Activated CD4-positive, alpha-beta T cell treated with anti-CD3 and anti-CD28 coated beads, Interleukin-2, amount 10 ng/mL, durations not matched to agents 24 days and 14 days (primary cell): ENCODE results near the gene C1R. TPM values are rescaled to one million over a fixed set of nuclear protein-coding genes. Genes with fewer than 3 reads are reported as not detected.
A peak's percentile ranks its signal among the peaks of the same experiment; 100 is the strongest.

Experiments used
- DNase-seq: peaks from one replicate; pipeline ENCODE4 v3.0.0; 2022
- H3K27ac Mint-ChIP-seq: one replicate; pipeline ENCODE4 v1.8.0; 2022; ENCODE audit warnings: mild to moderate bottlenecking, mixed read lengths
- H3K27me3 Mint-ChIP-seq: one replicate; pipeline ENCODE4 v1.8.0; 2022; ENCODE audit warnings: mixed read lengths
- H3K36me3 Mint-ChIP-seq: one replicate; pipeline ENCODE4 v1.8.0; 2022; ENCODE audit warnings: low read depth, mild to moderate bottlenecking, mixed read lengths
- H3K4me1 Mint-ChIP-seq: one replicate; pipeline ENCODE4 v1.8.0; 2021; ENCODE audit warnings: mixed read lengths
- H3K4me3 Mint-ChIP-seq: one replicate; pipeline ENCODE4 v1.8.0; 2022; ENCODE audit warnings: mild to moderate bottlenecking, moderate library complexity, mixed read lengths
- H3K9me3 Mint-ChIP-seq: one replicate; pipeline ENCODE4 v1.8.0; 2021; ENCODE audit warnings: mixed read lengths
- intact Hi-C: fragments of 100-400 bp; cut with micrococcal nuclease; formaldehyde crosslinking; loops from one replicate; pipeline ENCODE4 v1.15.1; 2023
- total RNA-seq: library from RNA; stranded (reverse); gene quantifications from 2 replicates; pipeline ENCODE4 v1.2.3, GENCODE V29; 2022

C1R gene
- 1.4 and 2.5 TPM in 2 replicates for total RNA-seq

- DNase-seq: peak; percentile 90
- Mint-ChIP-seq H3K4me3 (peak within 1 kb of the TSS; percentile 83), H3K27me3 (no peaks in the 10 kb centered on the region), H3K27ac (peak within 1 kb of the TSS; percentile 66), H3K36me3 (no peaks in the 10 kb centered on the region), H3K9me3 (no peaks in the 10 kb centered on the region), H3K4me1 (peaks cover 10% of the 10 kb centered on the region)
- intact Hi-C loops: loop anchor here (1.0 to 10.0 kb wide), 3 partner anchors 48 to 148 kb away; partner anchors contain the start of gene C12orf57
These were observed at the start of gene C1R for GRCh38 chr12:7092229-7092985. C1R (minus strand) TSS chr12:7092445; CDS start chr12:7092388, 57 bp downstream.

GRCh38 chr12:7141351-7142005 lies 49.2 kb upstream of the C1R start:
- no peaks in the 10 kb centered on the region for H3K9me3 Mint-ChIP-seq
- peaks cover 59% of the 10 kb centered on the region for H3K36me3 Mint-ChIP-seq
- no peaks in the 10 kb centered on the region for H3K27me3 Mint-ChIP-seq
- intact Hi-C loops: loop anchor here (1.0 to 5.0 kb wide), 2 partner anchors 47 to 496 kb away; no protein-coding TSS in a partner anchor
- no peak overlapping the region for H3K27ac Mint-ChIP-seq
- peaks cover 7% of the 10 kb centered on the region for H3K4me1 Mint-ChIP-seq
- no peak for DNase-seq
- H3K4me3 Mint-ChIP-seq: no peak overlapping the region

- Mint-ChIP-seq H3K9me3 (no peaks in the 10 kb centered on the region), H3K36me3 (peaks cover 65% of the 10 kb centered on the region), H3K27ac (no peak overlapping the region)
These were observed 47.0 kb upstream of the C1R start for GRCh38 chr12:7139200-7139599.

GRCh38 chr12:7137908-7138307 lies 45.7 kb upstream of the C1R start:
- H3K4me1 Mint-ChIP-seq: peaks cover 15% of the 10 kb centered on the region
- no peaks in the 10 kb centered on the region for H3K9me3 Mint-ChIP-seq
- no peaks in the 10 kb centered on the region for H3K27me3 Mint-ChIP-seq
- H3K4me3 Mint-ChIP-seq: no peak overlapping the region
- H3K27ac Mint-ChIP-seq: no peak overlapping the region
- intact Hi-C loops: no loop called here
- no peak for DNase-seq
- peaks cover 72% of the 10 kb centered on the region for H3K36me3 Mint-ChIP-seq

More at GRCh38 chr12:7139200-7139599, 47.0 kb upstream of the C1R start:
- DNase-seq: no peak
- intact Hi-C loops: no loop called here
- H3K4me1 Mint-ChIP-seq: peaks cover 7% of the 10 kb centered on the region
- H3K4me3 Mint-ChIP-seq: no peak overlapping the region
- no peaks in the 10 kb centered on the region for H3K27me3 Mint-ChIP-seq

GRCh38 chr12:7136676-7137075 lies 44.4 kb upstream of the C1R start:
- no peak for DNase-seq
- Mint-ChIP-seq H3K4me1 (peaks cover 25% of the 10 kb centered on the region), H3K36me3 (peaks cover 69% of the 10 kb centered on the region), H3K9me3 (no peaks in the 10 kb centered on the region), H3K27me3 (no peaks in the 10 kb centered on the region), H3K4me3 (no peak overlapping the region), H3K27ac (no peak overlapping the region)
- intact Hi-C loops: no loop called here

- peaks cover 66% of the 10 kb centered on the region for H3K36me3 Mint-ChIP-seq
- H3K27ac Mint-ChIP-seq: no peak overlapping the region
- intact Hi-C loops: no loop called here
- DNase-seq: no peak
- peaks cover 29% of the 10 kb centered on the region for H3K4me1 Mint-ChIP-seq
- H3K9me3 Mint-ChIP-seq: no peaks in the 10 kb centered on the region
- no peak overlapping the region for H3K4me3 Mint-ChIP-seq
- H3K27me3 Mint-ChIP-seq: no peaks in the 10 kb centered on the region
These were observed 43.8 kb upstream of the C1R start for GRCh38 chr12:7136071-7136470.

GRCh38 chr12:7134396-7135166 lies 42.3 kb upstream of the C1R start:
- peaks cover 60% of the 10 kb centered on the region for H3K36me3 Mint-ChIP-seq
- no peak for DNase-seq
- intact Hi-C loops: no loop called here
- peaks cover 35% of the 10 kb centered on the region for H3K4me1 Mint-ChIP-seq
- H3K9me3 Mint-ChIP-seq: no peaks in the 10 kb centered on the region
- no peak overlapping the region for H3K27ac Mint-ChIP-seq
- no peak overlapping the region for H3K4me3 Mint-ChIP-seq
- no peaks in the 10 kb centered on the region for H3K27me3 Mint-ChIP-seq

GRCh38 chr12:7131502-7131866 lies 39.2 kb upstream of the C1R start:
- intact Hi-C loops: loop anchor here (2.0 kb wide), 1 partner anchor 1111 kb away; no protein-coding TSS in a partner anchor
- H3K4me1 Mint-ChIP-seq: peaks cover 43% of the 10 kb centered on the region
- no peaks in the 10 kb centered on the region for H3K9me3 Mint-ChIP-seq
- peak overlapping the region; percentile 89 for H3K27ac Mint-ChIP-seq
- peaks cover 45% of the 10 kb centered on the region for H3K36me3 Mint-ChIP-seq
- H3K4me3 Mint-ChIP-seq: peak overlapping the region; percentile 98
- peak; percentile 83 for DNase-seq
- no peaks in the 10 kb centered on the region for H3K27me3 Mint-ChIP-seq

- Mint-ChIP-seq H3K4me3 (peak overlapping the region; percentile 98), H3K4me1 (peaks cover 43% of the 10 kb centered on the region), H3K27ac (peak overlapping the region; percentile 89), H3K27me3 (no peaks in the 10 kb centered on the region), H3K9me3 (no peaks in the 10 kb centered on the region), H3K36me3 (peaks cover 43% of the 10 kb centered on the region)
- intact Hi-C loops: loop anchor here (1.0 to 2.0 kb wide), 3 partner anchors 18 to 1112 kb away; partner anchors contain the start of gene LPCAT3
- DNase-seq: peak; percentile 86
These were observed 38.7 kb upstream of the C1R start for GRCh38 chr12:7130701-7131501.

GRCh38 chr12:7129872-7130691 lies 37.8 kb upstream of the C1R start, which contains the start of gene CLSTN3:
CLSTN3 (plus strand) TSS chr12:7130371; CDS start chr12:7130649, 278 bp downstream.
- Mint-ChIP-seq H3K27ac (peak within 1 kb of the TSS; percentile 89), H3K9me3 (no peaks in the 10 kb centered on the region), H3K4me1 (peaks cover 44% of the 10 kb centered on the region), H3K4me3 (peak within 1 kb of the TSS; percentile 98), H3K36me3 (peaks cover 35% of the 10 kb centered on the region), H3K27me3 (no peaks in the 10 kb centered on the region)
- intact Hi-C loops: loop anchor here (1.0 to 2.0 kb wide), 3 partner anchors 17 to 1113 kb away; partner anchors contain the start of gene LPCAT3
- DNase-seq: peak; percentile 95

GRCh38 chr12:7129287-7129871 lies 37.1 kb upstream of the C1R start:
- peak overlapping the region; percentile 98 for H3K4me3 Mint-ChIP-seq
- intact Hi-C loops: no loop called here
- no peaks in the 10 kb centered on the region for H3K27me3 Mint-ChIP-seq
- DNase-seq: no peak
- peaks cover 28% of the 10 kb centered on the region for H3K36me3 Mint-ChIP-seq
- H3K27ac Mint-ChIP-seq: no peak overlapping the region
- peaks cover 44% of the 10 kb centered on the region for H3K4me1 Mint-ChIP-seq
- no peaks in the 10 kb centered on the region for H3K9me3 Mint-ChIP-seq

GRCh38 chr12:7128681-7129286 lies 36.5 kb upstream of the C1R start, which contains the start of gene RBP5:
RBP5 (minus strand) TSS chr12:7128889; CDS start chr12:7128775, 114 bp downstream.
- no peak for DNase-seq
- H3K27me3 Mint-ChIP-seq: no peaks in the 10 kb centered on the region
- no peaks in the 10 kb centered on the region for H3K9me3 Mint-ChIP-seq
- intact Hi-C loops: no loop called here
- peak within 1 kb of the TSS; percentile 89 for H3K27ac Mint-ChIP-seq
- peaks cover 40% of the 10 kb centered on the region for H3K4me1 Mint-ChIP-seq
- H3K4me3 Mint-ChIP-seq: peak within 1 kb of the TSS; percentile 98
- peaks cover 25% of the 10 kb centered on the region for H3K36me3 Mint-ChIP-seq
